ENCODE data around the gene MROH8.

DNA sequence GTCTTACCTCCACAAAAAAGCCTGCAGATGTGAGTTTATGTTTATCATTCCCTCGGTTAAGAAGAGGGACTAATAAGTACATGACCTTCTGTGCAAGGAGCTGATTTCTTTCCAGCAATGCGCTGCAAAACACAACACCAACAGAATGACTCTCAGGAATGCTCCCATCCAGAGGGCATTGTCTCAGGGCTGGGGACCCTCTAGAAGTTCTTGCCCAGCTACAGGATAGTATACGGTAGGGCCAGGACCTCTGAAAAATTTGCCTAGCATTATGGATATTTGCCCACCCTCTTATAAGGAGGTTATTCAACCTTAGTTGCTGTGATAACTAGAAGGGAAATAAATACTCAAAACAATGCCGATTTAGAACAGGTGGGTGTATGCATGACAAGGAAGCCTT, 58.9 kb downstream of the MROH8 start:
- TF ChIP-seq ZFX (IDR thresholded peaks at IDR 0.05), result no peak
- TF ChIP-seq, protein P1, sequence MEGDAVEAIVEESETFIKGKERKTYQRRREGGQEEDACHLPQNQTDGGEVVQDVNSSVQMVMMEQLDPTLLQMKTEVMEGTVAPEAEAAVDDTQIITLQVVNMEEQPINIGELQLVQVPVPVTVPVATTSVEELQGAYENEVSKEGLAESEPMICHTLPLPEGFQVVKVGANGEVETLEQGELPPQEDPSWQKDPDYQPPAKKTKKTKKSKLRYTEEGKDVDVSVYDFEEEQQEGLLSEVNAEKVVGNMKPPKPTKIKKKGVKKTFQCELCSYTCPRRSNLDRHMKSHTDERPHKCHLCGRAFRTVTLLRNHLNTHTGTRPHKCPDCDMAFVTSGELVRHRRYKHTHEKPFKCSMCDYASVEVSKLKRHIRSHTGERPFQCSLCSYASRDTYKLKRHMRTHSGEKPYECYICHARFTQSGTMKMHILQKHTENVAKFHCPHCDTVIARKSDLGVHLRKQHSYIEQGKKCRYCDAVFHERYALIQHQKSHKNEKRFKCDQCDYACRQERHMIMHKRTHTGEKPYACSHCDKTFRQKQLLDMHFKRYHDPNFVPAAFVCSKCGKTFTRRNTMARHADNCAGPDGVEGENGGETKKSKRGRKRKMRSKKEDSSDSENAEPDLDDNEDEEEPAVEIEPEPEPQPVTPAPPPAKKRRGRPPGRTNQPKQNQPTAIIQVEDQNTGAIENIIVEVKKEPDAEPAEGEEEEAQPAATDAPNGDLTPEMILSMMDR (conservative IDR thresholded peaks at IDR 0.05), result no peak

Data from C4-2B (cell line).